Heart left ventricle (tissue), 16 donors: ENCODE results near the gene CXCL16. TPM values are rescaled to one million over a fixed set of nuclear protein-coding genes. Genes with fewer than 3 reads are reported as not detected.
A peak's percentile ranks its signal among the peaks of the same experiment; 100 is the strongest.
"Not testable (repeated sequence)": the region's sequence is repeated elsewhere in the genome, so short reads cannot be mapped to it uniquely, and the experiment has no call there.

ENCODE experiments used
- ATAC-seq, 4 donors: fragments of 200-7000 bp; cut with Tn5 transposase; one replicate each; pipeline ENCODE4 v1.9.1; 2020 to 2022; ENCODE audit warnings: moderate library complexity in 4 of 4, mild to moderate bottlenecking in 3 of 4, moderate number of reproducible peaks in 1 of 4
- DNase-seq, 5 donors: peaks; one replicate each; pipeline ENCODE4 v3.0.0-alpha.2; 2020
- H3K27ac ChIP-seq, 12 donors: fragments of 200-600 bp; sonication (generic) in 4 of 12; one replicate each; pipeline versions ENCODE4 v1.5.0 to v1.8.0; 2016 to 2022; ENCODE audit warnings: mild to moderate bottlenecking in 2 of 12
- H3K27me3 ChIP-seq, 9 donors: fragments of 200-600 bp; sonication (generic) in 2 of 9; one replicate each; pipeline versions ENCODE4 v1.5.1 to v1.8.0; 2016 to 2022; ENCODE audit warnings: mild to moderate bottlenecking in 3 of 9
- H3K36me3 ChIP-seq, 9 donors: fragments of 200-600 bp; sonication (generic) in 2 of 9; one replicate each; pipeline versions ENCODE4 v1.5.0 to v1.8.0; 2018 to 2022; ENCODE audit warnings: mild to moderate bottlenecking in 2 of 9
- H3K4me1 ChIP-seq, 12 donors: fragments of 200-600 bp; sonication (generic) in 4 of 12; one replicate each; pipeline versions ENCODE4 v1.5.0 to v1.8.0; 2016 to 2022; ENCODE audit warnings: mild to moderate bottlenecking in 3 of 12
- H3K4me3 ChIP-seq, 12 donors: fragments of 200-600 bp; sonication (generic) in 4 of 12; one replicate each; pipeline versions ENCODE4 v1.5.0 to v1.8.0; 2017 to 2022; ENCODE audit warnings: mild to moderate bottlenecking in 9 of 12, moderate library complexity in 4 of 12
- H3K9me3 ChIP-seq, 12 donors: fragments of 200-600 bp; sonication (generic) in 4 of 12; one replicate each; pipeline versions ENCODE4 v1.5.0 to v1.8.0; 2016 to 2022; ENCODE audit warnings: mild to moderate bottlenecking in 1 of 12
- CTCF ChIP-seq, 12 donors: fragments of 200-600 bp; sonication (generic) in 4 of 12; IDR thresholded peaks; one replicate each; pipeline versions ENCODE4 v1.5.0 to v1.8.0; 2018 to 2022; ENCODE audit warnings: antibody characterized with exemption in 12 of 12, mild to moderate bottlenecking in 5 of 12
- POLR2A ChIP-seq, 2 donors: fragments of 450-650 bp; IDR thresholded peaks; one replicate each; pipeline ENCODE4 v1.6.1; 2017; ENCODE audit warnings: antibody characterized with exemption in 2 of 2, mild to moderate bottlenecking in 2 of 2, moderate library complexity in 2 of 2
- WGBS, 4 donors: extraction: QIAGEN DNeasy Blood & Tissue Kit in 2 of 4; methylation state at CpG; one replicate each; pipeline versions ENCODE4 v1.1.5 to v1.1.7; 2013 to 2018; 5-methylcytosine and 5-hydroxymethylcytosine counted together
- intact Hi-C, 10 donors: fragments of 100-400 bp; cut with DNase I; formaldehyde crosslinking; loops; one replicate each; pipeline versions ENCODE4 v1.11.1 to v1.14.2; 2022
- polyA plus RNA-seq, 2 donors: library from polyadenylated mRNA; stranded (reverse); fragments of 200-250 nt; gene quantifications; one replicate each; pipeline ENCODE4 v1.2.3, GENCODE V29; 2013
- total RNA-seq, 9 donors: library from RNA; depleted of rRNA in 2 of 9; stranded (reverse); fragments of >200 nt in 2 of 9; fragmentation: NEBNext Ultra II Directional in 3 of 9; extraction: Animal tissue kit (Norgen Biotek cat#: 25700) in 3 of 9; gene quantifications; one replicate each; pipeline versions ENCODE4 v1.1.0 to v1.2.4, GENCODE V29; 2016 to 2023
- donor health status: ischemic (EF 13 %, LVEDD 7.1; RV severe dilation, severe dysfunction).
- donor health status: healthy with polysubstance abuse.
- donor health status: DM: no; HTN: yes; CAD: no.
- donor health status: DM: no; HTN: no; CAD: no.
- donor health status: ischemic (EF 25% LVEDD 6.9; RV normal size, moderate dysfunction).
- donor health status: ischemic (EF 25% LVEDD 5.7; RV mildly dilated, moderate dysfunction).
- donor health status: healthy.
- donor health status: DM: yes; HTN: yes; CAD: no.
- donor health status: ischemic (EF 35%, LVEDD 5.7; RV mildly dilated, moderate dysfunction).
- donor health status: nonischemic (EF 11% LVEDD 7.7; RV severe dilation, severe dysfunction).
- donor health status: DM: yes; HTN: yes; CAD: no.
- donor health status: PGD.
- donor health status: ischemic (EF 29% LVEDD 5.4; RV normal size, mild dysfunction).
- donor health status: nonischemic (EF 23%, LVEDD 6.1; RV moderate dilation, normal function).

Gene CXCL16
- total and polyA plus RNA-seq, 11 donors, result 1.3 to 42.5 (median 4.2) TPM

- ATAC-seq (no peak), DNase-seq (no peak)
- Histone ChIP-seq H3K9me3 (no peaks in the 10 kb centered on the region), H3K27me3 (no peaks in the 10 kb centered on the region), H3K36me3 (peaks cover 0 to 18% (median 4%) of the 10 kb centered on the region in 9 donors), H3K4me3 (no peak overlapping the region), H3K27ac (no peak overlapping the region), H3K4me1 (peaks cover 0 to 24% (median 12%) of the 10 kb centered on the region in 12 donors)
- TF ChIP-seq CTCF (IDR thresholded peaks at IDR 0.05) (no peak), POLR2A (IDR thresholded peaks at IDR 0.05) (no peak)
- intact Hi-C loops, result no loop called here
- WGBS, 4 donors, result 83 to 88% (median 87%) methylated on average over 1 of the region's 1 CpG
Observed at GRCh38 chr17:4701116-4701515, 38.6 kb downstream of the CXCL16 start.

- 82 to 89% (median 85%) methylated on average over 13 of the region's 13 CpGs for WGBS, 4 donors
- H3K27ac ChIP-seq, ATAC-seq, intact Hi-C loops, H3K27me3 ChIP-seq, DNase-seq, H3K9me3 ChIP-seq, H3K4me3 ChIP-seq: not testable (repeated sequence)
- peaks cover 0 to 25% (median 11%) of the 10 kb centered on the region in 12 donors for H3K4me1 ChIP-seq
- H3K36me3 ChIP-seq, result peaks cover 0 to 24% (median 4%) of the 10 kb centered on the region in 9 donors
Observed at GRCh38 chr17:4699401-4700056, 40.2 kb downstream of the CXCL16 start.

- peak overlapping the region in 1 of 12 donors; percentile 46 for H3K27ac ChIP-seq
- H3K27me3 ChIP-seq, result no peaks in the 10 kb centered on the region
- intact Hi-C loops, result no loop called here
- no peaks in the 10 kb centered on the region for H3K9me3 ChIP-seq
- peaks cover 0 to 33% (median 4%) of the 10 kb centered on the region in 9 donors for H3K36me3 ChIP-seq
- H3K4me1 ChIP-seq, result peaks cover 0 to 9% (median 0%) of the 10 kb centered on the region in 12 donors
- no peak for TF ChIP-seq POLR2A (IDR thresholded peaks at IDR 0.05)
- no peak for TF ChIP-seq CTCF (IDR thresholded peaks at IDR 0.05)
- H3K4me3 ChIP-seq, result peak overlapping the region in 1 of 12 donors; percentile 24
- WGBS, 4 donors, result 66 to 72% (median 70%) methylated on average over 6 of the region's 6 CpGs
- DNase-seq (no peak), ATAC-seq (no peak)
Observed at GRCh38 chr17:4696437-4696805, 43.3 kb downstream of the CXCL16 start.

GRCh38 chr17:4693416-4693815 lies 46.3 kb downstream of the CXCL16 start:
- WGBS, 4 donors, result 85 to 93% (median 87%) methylated on average over 9 of the region's 9 CpGs
- TF ChIP-seq CTCF (IDR thresholded peaks at IDR 0.05), result no peak
- no peak for TF ChIP-seq POLR2A (IDR thresholded peaks at IDR 0.05)

More at GRCh38 chr17:4693416-4693815, 46.3 kb downstream of the CXCL16 start:
- Histone ChIP-seq H3K4me3 (no peak overlapping the region), H3K36me3 (peaks cover 0 to 61% (median 23%) of the 10 kb centered on the region in 9 donors), H3K4me1 (peaks cover 0 to 9% (median 0%) of the 10 kb centered on the region in 12 donors), H3K27ac (no peak overlapping the region), H3K27me3 (no peaks in the 10 kb centered on the region), H3K9me3 (no peaks in the 10 kb centered on the region)
- DNase-seq (no peak), ATAC-seq (no peak)
- intact Hi-C loops, result no loop called here
